K562 (cell line): ENCODE measurements around the gene MUC22. TPM values are rescaled to one million over a fixed set of nuclear protein-coding genes. Genes with fewer than 3 reads are reported as not detected.

Source experiments
- ATAC-seq: fragments of 200-7000 bp; cut with Tn5 transposase; 3 replicates; pipeline ENCODE4 v1.9.1; 2020; ENCODE audit warnings: moderate library complexity
- BruUV-seq: library from RNA; stranded (reverse); fragments of 400-500 nt; replicated peaks from 2 replicates; lab custom pipeline; 2021; lab: Mats Ljungman, UMichigan
- CTCF ChIA-PET: fragments of 300-600 bp; formaldehyde crosslinking; extraction: SDS; loops from one replicate; lab custom pipeline; 2021; ENCODE audit warnings: low intra/inter-chr PET ratio; lab: Yijun Ruan, JAX
- POLR2A ChIA-PET: fragments of 300-600, 350-650 bp; sonication (Branson Sonifier 250); formaldehyde crosslinking; extraction: SDS; loops from one replicate; lab custom pipeline; 2021; ENCODE audit warnings: antibody characterized with exemption, inconsistent platforms; lab: Yijun Ruan, JAX
- DNase-seq, 4 experiments: peaks; one replicate each; pipeline versions ENCODE4 v3.0.0 to v3.0.0-alpha.2; 2011 to 2018; ENCODE audit warnings: low spot score in 3 of 4, mixed read lengths in 3 of 4; ENCODE audit errors: extremely low read depth in 1 of 4
- FAIRE-seq: peaks from 2 replicates; lab custom pipeline; 2011; peaks lifted over from hg19 to GRCh38; lab: Jason Lieb, UNC
- H2AFZ ChIP-seq: 2 replicates; pipeline ENCODE4 v1.6.0; 2011; ENCODE audit warnings: low read depth, low read length, control low read depth, inconsistent platforms
- H3K27ac ChIP-seq: fragments of 200-600 bp; 3 replicates; pipeline ENCODE4 v1.8.0; 2011; ENCODE audit warnings: low read depth, mild to moderate bottlenecking, control low read depth, inconsistent platforms, low read length, moderate library complexity, mixed read lengths; ENCODE audit errors: extremely low read depth
- H3K27me3 ChIP-seq, 2 experiments: fragments of 300-600 bp in 1 of 2; 2 replicates in 1 of 2; 3 replicates in 1 of 2; pipeline versions ENCODE4 v1.6.0 to v1.8.0; 2011; ENCODE audit warnings: inconsistent platforms in 2 of 2, low read length in 2 of 2, mild to moderate bottlenecking in 1 of 2, mixed read lengths in 1 of 2, moderate library complexity in 1 of 2; ENCODE audit not compliant: control insufficient read depth in 2 of 2, insufficient read depth in 2 of 2
- H3K36me3 ChIP-seq: fragments of 300-600 bp; 3 replicates; pipeline ENCODE4 v1.8.0; 2011; ENCODE audit warnings: mild to moderate bottlenecking, low read length, inconsistent platforms; ENCODE audit not compliant: control insufficient read depth, insufficient read depth
- H3K4me1 ChIP-seq, 2 experiments: fragments of 200-600 bp in 1 of 2; replicated peaks in 1 of 2; 2 replicates in 1 of 2; 3 replicates in 1 of 2; pipeline versions ENCODE4 v1.5.1 to v1.8.0; 2011; ENCODE audit warnings: inconsistent platforms in 2 of 2, low read length in 2 of 2, mild to moderate bottlenecking in 1 of 2, mixed read lengths in 1 of 2, moderate library complexity in 1 of 2; ENCODE audit not compliant: control insufficient read depth in 2 of 2, insufficient read depth in 2 of 2
- H3K4me2 ChIP-seq: 2 replicates; pipeline ENCODE4 v1.6.1; 2011; ENCODE audit warnings: low read length, control low read depth, inconsistent platforms, mixed read lengths; ENCODE audit not compliant: insufficient read depth
- H3K4me3 ChIP-seq: fragments of 200-600 bp; sonication (generic), shearing (Covaris generic); 2 replicates; pipeline ENCODE4 v1.5.1; 2016; ENCODE audit warnings: control low read depth, inconsistent platforms
- H3K79me2 ChIP-seq: fragments of 200-600 bp; 3 replicates; pipeline ENCODE4 v1.8.0; 2011; ENCODE audit warnings: low read length, inconsistent platforms; ENCODE audit not compliant: control insufficient read depth, insufficient read depth
- H3K9ac ChIP-seq, 2 experiments: 2 replicates each; pipeline versions ENCODE4 v1.6.0 to v1.6.1; 2011; ENCODE audit warnings: low read depth in 2 of 2, low read length in 2 of 2, control low read depth in 1 of 2, inconsistent platforms in 1 of 2, mild to moderate bottlenecking in 1 of 2, mixed read lengths in 1 of 2; ENCODE audit not compliant: insufficient read depth in 1 of 2
- H3K9me1 ChIP-seq: one replicate; pipeline ENCODE4 v1.6.0; 2011; ENCODE audit warnings: inconsistent platforms, mild to moderate bottlenecking, low read length, moderate library complexity; ENCODE audit not compliant: control insufficient read depth, insufficient read depth
- H3K9me3 ChIP-seq: replicated peaks from 2 replicates; pipeline ENCODE4 v1.5.1; 2011; ENCODE audit warnings: low read depth, low read length, inconsistent platforms; ENCODE audit not compliant: control insufficient read depth, insufficient read depth
- H4K20me1 ChIP-seq: replicated peaks from 2 replicates; pipeline ENCODE4 v1.6.1; 2011; ENCODE audit warnings: low read length, inconsistent platforms, mixed read lengths; ENCODE audit not compliant: control insufficient read depth, insufficient read depth
- CSDE1 ChIP-seq, 2 experiments: fragments of 450-650 bp; IDR thresholded peaks; 2 replicates each; pipeline ENCODE4 v1.6.1; 2016; ENCODE audit warnings: mild to moderate bottlenecking in 1 of 2
- CTCF ChIP-seq, 3 experiments: IDR thresholded peaks in 2 of 3; conservative IDR thresholded peaks in 1 of 3; 2 replicates each; pipeline ENCODE4 v1.5.1; 2011 to 2012; ENCODE audit warnings: low read length in 3 of 3, mild to moderate bottlenecking in 3 of 3, control low read depth in 2 of 3, improper control_type of control experiment in 1 of 3, inconsistent platforms in 1 of 3, low read depth in 1 of 3, mixed read lengths in 1 of 3, moderate library complexity in 1 of 3; ENCODE audit not compliant: insufficient read depth in 2 of 3
- FOXJ3 ChIP-seq: sonication (generic); formaldehyde crosslinking; IDR thresholded peaks from 2 replicates; pipeline ENCODE4 v1.4.0; 2020; ENCODE audit warnings: mild to moderate bottlenecking, missing genetic modification reagents
- HDAC1 ChIP-seq, 2 experiments: fragments of 450-650 bp; IDR thresholded peaks; 2 replicates each; pipeline ENCODE4 v1.6.1; 2016 to 2017; ENCODE audit warnings: inconsistent platforms in 1 of 2, mild to moderate bottlenecking in 1 of 2, moderate library complexity in 1 of 2
- NUFIP1 ChIP-seq: fragments of 450-650 bp; IDR thresholded peaks from 2 replicates; pipeline ENCODE4 v1.6.1; 2018; ENCODE audit not compliant: partially characterized antibody
- POLR2H ChIP-seq: IDR thresholded peaks from 2 replicates; pipeline ENCODE4 v1.6.1; 2016; ENCODE audit warnings: missing genetic modification characterization, low read depth, mild to moderate bottlenecking, control low read depth, missing compliant biosample characterization, moderate library complexity
- SRF ChIP-seq, 2 experiments: fragments of 250-450, 450-650 bp in 1 of 2; sonication (Bioruptor Pico) in 1 of 2; sonication (generic) in 1 of 2; formaldehyde crosslinking; IDR thresholded peaks; 2 replicates each; pipeline versions ENCODE4 v1.5.0 to v1.5.1; 2020 to 2022; ENCODE audit warnings: mild to moderate bottlenecking in 1 of 2, missing genetic modification reagents in 1 of 2
- ZFP36 ChIP-seq: fragments of 150-350 bp; IDR thresholded peaks from 2 replicates; pipeline ENCODE4 v1.6.1; 2018; ENCODE audit warnings: low read length, low read depth; ENCODE audit not compliant: partially characterized antibody
- WGBS: fragments of 100-300 bp; shearing (Covaris generic); methylation state at CpG from one replicate; pipeline ENCODE4 v1.1.6; 2016; ENCODE audit warnings: low coverage, mixed read lengths; ENCODE audit not compliant: insufficient coverage; ENCODE audit errors: missing lambda C conversion rate; 5-methylcytosine and 5-hydroxymethylcytosine counted together
- in situ Hi-C: fragments of 300-500 bp; cut with MboI; formaldehyde crosslinking; loops from 4 replicates; pipeline ENCODE4 v1.15.0; 2018; ENCODE audit warnings: inconsistent platforms, mixed read lengths
- intact Hi-C: fragments of 100-400 bp; cut with micrococcal nuclease; formaldehyde crosslinking; loops from 2 replicates; pipeline ENCODE4 v1.14.2; 2022
- polyA plus RNA-seq, 8 experiments: library from polyadenylated mRNA; depleted of rRNA in 4 of 8; stranded (reverse) in 5 of 8; unstranded in 3 of 8; fragments of >200 nt; fragmentation: Nextera tagmentation in 2 of 8; fragmentation: Illumina TruSeq in 1 of 8; extraction: Ambion mirVana in 2 of 8; extraction: Trizol in 1 of 8; gene quantifications; 2 replicates each; pipeline versions ENCODE4 v1.2.1 to v1.2.3, GENCODE V29; 2011 to 2014; ENCODE audit warnings: inconsistent platforms in 1 of 8, missing spikeins in 1 of 8
- total RNA-seq, 7 experiments: library from RNA; depleted of rRNA in 6 of 7; stranded (reverse); fragments of >200 nt in 6 of 7; fragmentation: Illumina TruSeq in 2 of 7; extraction: Trizol in 2 of 7; gene quantifications; 2 replicates each; pipeline versions ENCODE4 v1.2.1 to v1.2.3, GENCODE V29; 2011 to 2021; ENCODE audit warnings: low replicate concordance in 1 of 7
- TF ChIP-seq, protein P1 (sequence below): sonication (generic); formaldehyde crosslinking; IDR thresholded peaks from 2 replicates; pipeline ENCODE4 v1.8.0; 2022; ENCODE audit warnings: mild to moderate bottlenecking, low read depth, missing genetic modification reagents

Gene MUC22
- total and polyA plus RNA-seq, 9 of the 15 experiments (the other 6 are each of a cell fraction or from before 2014, with no cell fraction given): 0.01 to 0.03 TPM; not detected in 7

DNA sequence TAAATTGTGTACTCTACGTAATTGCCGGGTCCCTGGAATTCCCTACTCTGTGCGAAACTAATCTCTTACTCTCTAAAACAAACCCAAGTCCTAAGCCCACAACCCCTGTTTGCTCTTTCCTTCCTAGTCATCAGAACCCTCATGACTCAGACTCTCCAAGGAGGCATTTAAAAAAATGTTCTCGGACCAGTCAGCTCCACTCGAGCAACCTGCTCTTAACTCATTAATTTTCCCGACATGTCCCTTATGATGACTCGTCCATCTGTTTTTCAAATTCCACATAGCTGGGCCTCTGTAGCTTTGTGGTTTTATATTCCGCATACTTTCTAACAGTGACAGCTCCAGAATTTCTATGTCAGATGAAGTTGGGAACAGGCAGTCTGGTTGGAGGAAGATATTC lies 2.6 kb upstream of the MUC22 start:
- in situ Hi-C loops: no loop called here

GRCh38 chr6:31008165-31008564 lies 2.1 kb upstream of the MUC22 start:
- no peak for FAIRE-seq
- Histone ChIP-seq H3K9me1 (no peaks in the 10 kb centered on the region), H3K9me3 (no peaks in the 10 kb centered on the region), H3K27ac (no peak overlapping the region), H3K4me3 (no peak overlapping the region), H3K36me3 (no peaks in the 10 kb centered on the region), H3K4me1 (no peaks in the 10 kb centered on the region), H2AFZ (no peak overlapping the region), H3K4me2 (no peak overlapping the region), H4K20me1 (no peaks in the 10 kb centered on the region), H3K9ac (no peak overlapping the region), H3K79me2 (no peaks in the 10 kb centered on the region), H3K27me3 (peaks cover 42% of the 10 kb centered on the region in 2 experiments)
- in situ Hi-C loops: no loop called here
- BruUV-seq: no TSS peak
- peak; percentile 35; the same call in 1 of the 3 replicates for ATAC-seq
- WGBS: 0% methylated on average over 4 of the region's 4 CpGs
- TF ChIP-seq CTCF (IDR thresholded peaks at IDR 0.05 in 2 of 3, conservative IDR thresholded peaks at IDR 0.05 in 1 of 3; ENCODE audit: insufficient read depth in 2 of 3, low read depth in 1 of 3, low read length in 3 of 3) (peak; percentile 14 to 26 (median 23); a peak in 3 of 6 replicates), POLR2H (tag) (no peak), FOXJ3 (CRISPR knock-in tag) (no peak)
- CTCF ChIA-PET: interaction anchor here (0.6 kb wide), 1 partner anchor 185 kb away, joined by 3 read pairs; no protein-coding TSS in a partner anchor
- POLR2A ChIA-PET: interaction anchor here (1.1 to 1.5 kb wide), 2 partner anchors 8 to 13 kb away, joined by 3 read pairs; no protein-coding TSS in a partner anchor
- intact Hi-C loops: no loop called here
- no peak for DNase-seq

More for the DNA sequence above, 2.6 kb upstream of the MUC22 start:
- ChIA-PET POLR2A (interaction anchor here (1.1 to 1.5 kb wide), 2 partner anchors 7 to 14 kb away, joined by 3 read pairs; no protein-coding TSS in a partner anchor), CTCF (no interaction called here)
- no TSS peak for BruUV-seq
- no peaks in the 10 kb centered on the region for H3K79me2 ChIP-seq
- H3K4me2 ChIP-seq: no peak overlapping the region
- no peak overlapping the region for H3K27ac ChIP-seq
- no peak overlapping the region for H2AFZ ChIP-seq
- no peak for DNase-seq
- no peak overlapping the region for H3K9ac ChIP-seq
- H3K36me3 ChIP-seq: no peaks in the 10 kb centered on the region
- no peaks in the 10 kb centered on the region for H3K9me3 ChIP-seq
- no peak overlapping the region for H3K4me3 ChIP-seq
- no peaks in the 10 kb centered on the region for H4K20me1 ChIP-seq
- intact Hi-C loops: no loop called here
- 8% methylated on average over 8 of the region's 8 CpGs for WGBS
- no peak for ATAC-seq
- no peaks in the 10 kb centered on the region for H3K9me1 ChIP-seq
- no peak for FAIRE-seq
- H3K27me3 ChIP-seq: peaks cover 37 to 40% of the 10 kb centered on the region in 2 experiments
- H3K4me1 ChIP-seq: no peaks in the 10 kb centered on the region; a peak in 1 of 5 replicates
- TF ChIP-seq NUFIP1 (no peak), HDAC1 (IDR thresholded peaks at IDR 0.05) (no peak), SRF (CRISPR knock-in tag; IDR thresholded peaks at IDR 0.05) (no peak), ZFP36 (no peak), CSDE1 (IDR thresholded peaks at IDR 0.05) (no peak)
- TF ChIP-seq, protein P1, sequence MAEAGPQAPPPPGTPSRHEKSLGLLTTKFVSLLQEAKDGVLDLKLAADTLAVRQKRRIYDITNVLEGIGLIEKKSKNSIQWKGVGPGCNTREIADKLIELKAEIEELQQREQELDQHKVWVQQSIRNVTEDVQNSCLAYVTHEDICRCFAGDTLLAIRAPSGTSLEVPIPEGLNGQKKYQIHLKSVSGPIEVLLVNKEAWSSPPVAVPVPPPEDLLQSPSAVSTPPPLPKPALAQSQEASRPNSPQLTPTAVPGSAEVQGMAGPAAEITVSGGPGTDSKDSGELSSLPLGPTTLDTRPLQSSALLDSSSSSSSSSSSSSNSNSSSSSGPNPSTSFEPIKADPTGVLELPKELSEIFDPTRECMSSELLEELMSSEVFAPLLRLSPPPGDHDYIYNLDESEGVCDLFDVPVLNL (CRISPR knock-in tag): no peak
